PC-3 (cell line): ENCODE data around the gene NPIPA8. TPM values are rescaled to one million over a fixed set of nuclear protein-coding genes. Genes with fewer than 3 reads are reported as not detected.
"Not testable (repeated sequence)": the region's sequence is repeated elsewhere in the genome, so short reads cannot be mapped to it uniquely, and the experiment has no call there.

Source experiments
- ATAC-seq: fragments of 200-7000 bp; cut with Tn5 transposase; 2 replicates; pipeline ENCODE4 v1.9.1; 2020; ENCODE audit warnings: mild to moderate bottlenecking, moderate library complexity
- BruUV-seq: library from RNA; stranded (reverse); fragments of 400-500 nt; replicated peaks from 2 replicates; lab custom pipeline; 2021; lab: Mats Ljungman, UMichigan
- CTCF ChIA-PET: fragments of 300-600 bp; sonication (Branson Sonifier 250); formaldehyde crosslinking; loops from one replicate; lab custom pipeline; 2022; ENCODE audit warnings: antibody characterized with exemption; lab: Charles Lee
- POLR2A ChIA-PET: fragments of 300-600 bp; sonication (Branson Sonifier 250); formaldehyde crosslinking; loops from one replicate; lab custom pipeline; 2022; ENCODE audit warnings: antibody characterized with exemption; ENCODE audit not compliant: unreplicated experiment; lab: Charles Lee
- DNase-seq: peaks from one replicate; pipeline ENCODE4 v3.0.0-alpha.2; 2015
- H2AFZ ChIP-seq: fragments of 300-600 bp; sonication (generic); 2 replicates; pipeline ENCODE4 v1.6.0; 2016; ENCODE audit warnings: antibody characterized with exemption, low read length
- H3F3A ChIP-seq: fragments of 300-600 bp; sonication (generic); one replicate; pipeline ENCODE4 v1.6.0; 2017; ENCODE audit warnings: antibody characterized with exemption, low read length, control low read depth, mild to moderate bottlenecking; ENCODE audit not compliant: unreplicated experiment
- H3K27ac ChIP-seq: fragments of 300-600 bp; sonication (generic); 2 replicates; pipeline ENCODE4 v1.5.1; 2016; ENCODE audit warnings: mild to moderate bottlenecking, low read length
- H3K27me3 ChIP-seq: fragments of 300-600 bp; sonication (generic); 2 replicates; pipeline ENCODE4 v1.6.1; 2016; ENCODE audit warnings: low read length, mixed read lengths
- H3K36me3 ChIP-seq: fragments of 300-600 bp; sonication (generic); 2 replicates; pipeline ENCODE4 v1.6.1; 2016; ENCODE audit warnings: low read depth, mixed run types, low read length, mixed read lengths
- H3K4me1 ChIP-seq: fragments of 300-600 bp; sonication (generic); 2 replicates; pipeline ENCODE4 v1.5.1; 2016; ENCODE audit warnings: low read length; ENCODE audit not compliant: insufficient read depth
- H3K4me2 ChIP-seq: fragments of 300-600 bp; sonication (generic); 2 replicates; pipeline ENCODE4 v1.6.0; 2016; ENCODE audit warnings: low read length
- H3K4me3 ChIP-seq: fragments of 300-600 bp; sonication (generic); 2 replicates; pipeline ENCODE4 v1.5.1; 2016; ENCODE audit warnings: mild to moderate bottlenecking, low read length, mixed read lengths
- H3K79me2 ChIP-seq: fragments of 300-600 bp; sonication (generic); 2 replicates; pipeline ENCODE4 v1.6.1; 2017; ENCODE audit warnings: low read length, mixed read lengths
- H3K9ac ChIP-seq: fragments of 300-600 bp; sonication (generic); 2 replicates; pipeline ENCODE4 v1.6.0; 2016; ENCODE audit warnings: mild to moderate bottlenecking, low read length
- H3K9me2 ChIP-seq: fragments of 300-600 bp; sonication (generic); replicated peaks from 2 replicates; pipeline ENCODE4 v1.6.1; 2016; ENCODE audit warnings: mixed run types, low read length, mixed read lengths
- H3K9me3 ChIP-seq: fragments of 300-600 bp; sonication (generic); 2 replicates; pipeline ENCODE4 v1.6.1; 2016; ENCODE audit warnings: low read length, mixed read lengths
- H4K20me1 ChIP-seq: fragments of 300-600 bp; sonication (generic); 2 replicates; pipeline ENCODE4 v1.6.1; 2016; ENCODE audit warnings: low read length, mixed read lengths
- intact Hi-C: fragments of 100-400 bp; cut with micrococcal nuclease; formaldehyde crosslinking; loops from 2 replicates; pipeline ENCODE4 v1.9.0; 2023
- total RNA-seq: library from RNA; depleted of rRNA; stranded (reverse); fragments of >200 nt; gene quantifications from 2 replicates; pipeline ENCODE4 v1.2.3, GENCODE V29; 2014

The NPIPA8 gene
- total RNA-seq, 1 experiment from 2014 or later = not detected

DNA sequence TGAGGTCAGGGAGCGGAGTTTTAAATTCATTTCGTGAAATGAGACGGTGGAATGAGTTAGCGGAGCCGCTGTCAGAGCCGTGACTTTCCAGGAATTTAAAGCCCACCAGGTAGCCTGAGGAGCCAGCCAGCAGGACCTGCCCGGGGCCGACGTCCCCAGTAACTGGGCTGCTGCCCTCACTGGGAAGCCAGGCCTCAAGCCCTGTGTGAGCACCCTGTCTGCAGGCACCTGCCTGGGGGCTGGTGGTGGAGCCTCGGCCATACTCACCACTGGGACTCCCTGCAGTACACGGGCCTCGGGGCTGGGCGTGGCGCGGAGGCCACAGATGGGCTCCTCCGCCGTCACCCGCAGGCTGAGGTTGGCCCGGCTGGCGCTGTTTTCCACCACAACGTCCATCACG lies 10.5 kb upstream of the NPIPA8 start:
- H3K9me2 ChIP-seq, H3K27ac ChIP-seq, BruUV-seq, H3K79me2 ChIP-seq, H3K4me1 ChIP-seq, H2AFZ ChIP-seq, CTCF ChIA-PET, intact Hi-C loops, DNase-seq, H3K4me2 ChIP-seq, POLR2A ChIA-PET, H3K9me3 ChIP-seq, H3K4me3 ChIP-seq, H3K36me3 ChIP-seq, H4K20me1 ChIP-seq, H3K9ac ChIP-seq, H3K27me3 ChIP-seq, ATAC-seq, H3F3A ChIP-seq: not testable (repeated sequence)

DNA sequence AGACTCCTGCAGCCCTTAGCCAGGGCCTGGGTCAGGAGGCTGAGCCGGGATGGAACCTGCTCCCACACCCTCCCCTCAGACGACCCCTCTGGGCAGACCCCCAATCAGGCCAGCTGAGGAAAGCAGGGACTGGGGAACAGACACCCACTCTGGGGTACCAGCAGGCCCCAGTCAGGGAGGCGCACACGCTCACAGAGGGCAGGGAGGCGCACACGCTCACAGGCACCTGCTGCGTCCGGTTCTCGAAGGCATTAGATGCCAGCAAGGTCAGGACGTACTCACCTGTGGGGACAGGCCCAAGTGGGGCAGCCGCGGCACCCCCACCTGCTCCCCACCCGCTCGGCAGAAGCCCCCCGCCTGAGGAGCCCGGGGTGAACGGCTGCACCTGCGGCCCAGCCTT lies 8.1 kb upstream of the NPIPA8 start:
- DNase-seq, H3K9ac ChIP-seq, H4K20me1 ChIP-seq, CTCF ChIA-PET, POLR2A ChIA-PET, H3K4me2 ChIP-seq, H3K27ac ChIP-seq, H3F3A ChIP-seq, H3K27me3 ChIP-seq, BruUV-seq, H3K9me2 ChIP-seq, H3K36me3 ChIP-seq, H3K4me3 ChIP-seq, intact Hi-C loops, H3K79me2 ChIP-seq, H3K9me3 ChIP-seq, H3K4me1 ChIP-seq, ATAC-seq, H2AFZ ChIP-seq: not testable (repeated sequence)

DNA sequence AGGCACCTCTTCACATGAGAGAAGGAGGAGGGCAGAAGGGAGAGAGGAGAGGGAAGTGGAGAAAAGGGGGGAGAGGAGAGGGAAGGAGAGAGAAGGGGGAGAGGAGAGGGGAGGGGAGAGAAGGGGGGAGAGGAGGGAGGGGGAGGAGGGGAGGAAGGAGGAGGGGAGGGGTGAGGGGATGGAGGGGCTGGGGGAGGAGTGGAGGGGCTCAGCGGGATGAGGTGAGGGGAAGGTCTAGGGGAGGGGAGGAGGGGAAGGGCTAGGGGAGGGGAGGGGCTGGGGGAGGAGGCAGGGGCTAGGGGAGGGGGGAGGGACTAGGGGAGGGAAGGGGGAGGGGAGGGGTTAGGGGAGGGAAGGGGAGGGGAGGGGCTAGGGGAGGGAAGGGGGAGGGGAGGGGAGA lies 5.5 kb upstream of the NPIPA8 start:
- H3K9me3 ChIP-seq, H3K27ac ChIP-seq, H3K27me3 ChIP-seq, BruUV-seq, H3F3A ChIP-seq, POLR2A ChIA-PET, CTCF ChIA-PET, H2AFZ ChIP-seq, H4K20me1 ChIP-seq, ATAC-seq, H3K4me2 ChIP-seq, H3K9ac ChIP-seq, DNase-seq, intact Hi-C loops, H3K4me1 ChIP-seq, H3K36me3 ChIP-seq, H3K79me2 ChIP-seq, H3K9me2 ChIP-seq, H3K4me3 ChIP-seq: not testable (repeated sequence)

DNA sequence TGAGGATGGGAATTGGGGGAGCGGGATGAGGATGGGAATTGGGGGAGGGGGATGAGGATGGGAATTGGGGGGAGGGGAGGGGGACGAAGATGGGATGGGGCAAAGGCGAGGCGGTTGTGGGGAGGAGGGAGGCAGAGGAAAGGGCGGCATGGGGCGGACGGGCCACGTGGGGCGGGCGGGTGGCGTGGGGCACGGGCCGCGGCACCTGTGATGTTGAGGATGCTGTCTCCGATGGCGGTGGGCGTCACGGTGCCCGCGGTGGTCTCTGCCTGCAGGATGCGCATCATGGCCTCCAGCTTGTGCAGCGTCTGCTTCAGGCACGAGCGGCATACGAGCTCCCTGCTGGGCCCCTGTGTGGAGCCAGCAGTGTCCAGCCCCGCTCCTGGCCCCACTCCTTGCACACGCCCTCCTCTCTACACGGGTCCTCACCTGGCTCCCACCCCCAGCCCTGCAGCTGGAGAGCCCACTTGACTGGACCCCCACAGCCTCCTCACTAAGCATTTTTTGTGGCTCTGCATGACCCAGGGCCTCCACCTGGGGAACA lies 5.0 kb upstream of the NPIPA8 start:
- H3K27ac ChIP-seq, H4K20me1 ChIP-seq, H3K4me3 ChIP-seq, H3K79me2 ChIP-seq, ATAC-seq, H3F3A ChIP-seq, H3K9me2 ChIP-seq, H3K9ac ChIP-seq, intact Hi-C loops, H3K4me1 ChIP-seq, H2AFZ ChIP-seq, DNase-seq, H3K27me3 ChIP-seq, H3K4me2 ChIP-seq, POLR2A ChIA-PET, H3K9me3 ChIP-seq, CTCF ChIA-PET, H3K36me3 ChIP-seq, BruUV-seq: not testable (repeated sequence)

DNA sequence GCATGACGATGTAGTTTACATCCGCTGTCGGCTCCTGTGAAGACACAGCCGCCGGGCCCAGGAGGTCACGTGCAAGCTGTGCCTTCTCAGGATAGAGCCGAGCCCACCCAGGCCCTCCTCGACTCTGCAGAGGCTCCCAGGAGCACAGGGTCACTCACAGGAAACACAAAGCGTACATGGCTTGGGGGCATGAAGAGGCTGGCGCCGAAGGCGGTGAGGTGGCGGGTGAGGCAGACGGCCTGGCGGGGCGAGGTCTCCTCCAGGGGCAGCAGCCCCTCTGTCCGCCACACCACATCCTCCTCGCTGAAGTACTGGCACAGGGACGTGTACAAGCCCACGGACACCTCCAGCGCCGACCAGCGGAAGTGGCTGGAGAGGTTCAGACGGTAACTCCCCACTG lies 2.7 kb upstream of the NPIPA8 start:
- not testable (repeated sequence) for BruUV-seq

DNA sequence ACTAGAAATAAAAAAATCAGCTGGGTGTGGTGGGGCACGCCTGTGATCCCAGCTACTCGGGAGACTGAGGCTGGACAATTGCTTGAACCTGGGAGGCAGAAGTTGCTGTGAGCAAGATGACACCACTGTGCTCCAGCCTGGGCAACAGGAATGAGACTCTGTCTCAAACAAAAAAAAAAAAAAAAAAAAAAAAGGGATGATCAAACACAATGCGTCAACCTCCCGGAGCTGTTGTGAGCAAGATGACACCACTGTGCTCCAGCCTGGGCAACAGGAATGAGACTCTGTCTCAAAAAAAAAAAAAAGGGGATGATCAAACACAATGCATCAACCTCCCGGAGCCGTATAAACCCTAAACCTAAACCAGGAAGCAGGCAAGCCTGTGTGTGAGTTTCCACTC lies 24.7 kb downstream of the NPIPA8 start:
- H3K4me3 ChIP-seq, H3K79me2 ChIP-seq, H3K9ac ChIP-seq, H3K4me1 ChIP-seq, H4K20me1 ChIP-seq, H3K9me2 ChIP-seq, H3F3A ChIP-seq, H3K9me3 ChIP-seq, H3K27ac ChIP-seq, CTCF ChIA-PET, H3K4me2 ChIP-seq, DNase-seq, ATAC-seq, POLR2A ChIA-PET, H2AFZ ChIP-seq, intact Hi-C loops, H3K36me3 ChIP-seq, H3K27me3 ChIP-seq, BruUV-seq: not testable (repeated sequence)

More for the DNA sequence above, 2.7 kb upstream of the NPIPA8 start:
- H3K4me1 ChIP-seq, H4K20me1 ChIP-seq, H2AFZ ChIP-seq, CTCF ChIA-PET, H3K9me2 ChIP-seq, H3K9ac ChIP-seq, H3F3A ChIP-seq, DNase-seq, POLR2A ChIA-PET, ATAC-seq, H3K36me3 ChIP-seq, H3K4me3 ChIP-seq, H3K27ac ChIP-seq, H3K79me2 ChIP-seq, H3K4me2 ChIP-seq, H3K27me3 ChIP-seq, intact Hi-C loops, H3K9me3 ChIP-seq: not testable (repeated sequence)

DNA sequence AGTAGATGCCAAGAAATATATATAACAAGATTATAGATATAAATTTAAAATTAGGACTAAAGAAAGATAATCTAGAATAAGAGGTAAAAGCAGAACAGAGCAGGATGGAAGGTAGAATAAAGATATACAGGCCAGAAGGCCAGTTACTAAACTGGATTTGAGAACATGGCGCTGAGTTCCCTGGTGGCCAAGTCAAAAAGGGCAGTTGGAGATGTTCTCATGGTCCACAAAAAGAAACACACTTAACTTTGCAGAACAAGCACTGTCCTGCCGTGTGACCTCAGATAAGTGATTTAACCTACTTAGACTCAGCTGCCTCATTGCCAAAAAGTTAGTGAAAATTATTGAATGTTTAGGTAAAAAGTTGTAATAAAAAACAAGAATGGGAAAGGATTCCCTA lies 27.4 kb downstream of the NPIPA8 start:
- ATAC-seq, H2AFZ ChIP-seq, intact Hi-C loops, H3K9me2 ChIP-seq, H4K20me1 ChIP-seq, H3K27ac ChIP-seq, H3K36me3 ChIP-seq, DNase-seq, H3K79me2 ChIP-seq, H3K9ac ChIP-seq, H3K9me3 ChIP-seq, H3K4me3 ChIP-seq, BruUV-seq, POLR2A ChIA-PET, H3K4me1 ChIP-seq, H3K27me3 ChIP-seq, CTCF ChIA-PET, H3F3A ChIP-seq, H3K4me2 ChIP-seq: not testable (repeated sequence)
